Keratinocyte (primary cell): Measurements from ENCODE around the gene BCL2L12.

Source experiments
- EZH2 ChIP-seq: IDR thresholded peaks from one replicate; pipeline ENCODE4 v1.6.1; 2012; ENCODE audit warnings: inconsistent platforms, mild to moderate bottlenecking, low read length, moderate library complexity
- TF ChIP-seq, protein P1 (sequence below), 3 experiments: IDR thresholded peaks in 1 of 3; conservative IDR thresholded peaks in 1 of 3; optimal IDR thresholded peaks in 1 of 3; 2 replicates in 2 of 3; 3 replicates in 1 of 3; pipeline versions ENCODE3 to v1.5.1; 2011; ENCODE audit warnings: low read length in 3 of 3, mild to moderate bottlenecking in 3 of 3, moderate library complexity in 2 of 3, control low read depth in 1 of 3, inconsistent platforms in 1 of 3; ENCODE audit not compliant: insufficient read depth in 2 of 3; ENCODE audit errors: extremely low read depth in 1 of 3

DNA sequence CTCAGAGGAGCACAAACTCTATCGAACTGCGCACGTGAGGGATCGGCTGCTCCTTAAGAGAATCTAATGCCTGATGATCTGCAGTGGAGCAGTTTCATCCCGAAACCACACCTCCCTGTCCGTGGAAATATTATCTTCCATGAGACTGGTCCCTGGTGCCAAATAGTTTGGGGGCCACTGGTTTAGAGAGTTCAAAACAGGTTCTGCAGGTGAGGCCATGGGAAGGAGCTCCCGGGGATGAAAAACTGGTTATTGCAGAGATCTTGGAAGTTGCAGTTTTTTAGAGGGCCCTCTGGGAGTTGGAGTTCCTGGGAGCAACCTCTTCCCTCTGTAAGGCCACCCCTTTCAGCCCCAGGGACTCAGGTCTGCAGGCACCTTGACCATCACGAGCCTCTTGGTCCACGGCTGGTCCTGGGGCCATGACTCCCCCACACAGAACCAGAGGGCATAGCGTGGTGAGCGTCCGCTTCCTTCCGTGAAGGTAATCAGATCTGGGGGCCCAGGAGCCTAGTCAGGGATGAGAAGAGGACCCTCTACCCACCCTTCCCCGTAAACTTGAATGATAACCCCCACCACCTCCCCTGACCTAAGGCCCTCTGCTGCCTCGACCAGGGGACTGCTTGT lies 5.3 kb upstream of the BCL2L12 start:
- TF ChIP-seq, protein P1, sequence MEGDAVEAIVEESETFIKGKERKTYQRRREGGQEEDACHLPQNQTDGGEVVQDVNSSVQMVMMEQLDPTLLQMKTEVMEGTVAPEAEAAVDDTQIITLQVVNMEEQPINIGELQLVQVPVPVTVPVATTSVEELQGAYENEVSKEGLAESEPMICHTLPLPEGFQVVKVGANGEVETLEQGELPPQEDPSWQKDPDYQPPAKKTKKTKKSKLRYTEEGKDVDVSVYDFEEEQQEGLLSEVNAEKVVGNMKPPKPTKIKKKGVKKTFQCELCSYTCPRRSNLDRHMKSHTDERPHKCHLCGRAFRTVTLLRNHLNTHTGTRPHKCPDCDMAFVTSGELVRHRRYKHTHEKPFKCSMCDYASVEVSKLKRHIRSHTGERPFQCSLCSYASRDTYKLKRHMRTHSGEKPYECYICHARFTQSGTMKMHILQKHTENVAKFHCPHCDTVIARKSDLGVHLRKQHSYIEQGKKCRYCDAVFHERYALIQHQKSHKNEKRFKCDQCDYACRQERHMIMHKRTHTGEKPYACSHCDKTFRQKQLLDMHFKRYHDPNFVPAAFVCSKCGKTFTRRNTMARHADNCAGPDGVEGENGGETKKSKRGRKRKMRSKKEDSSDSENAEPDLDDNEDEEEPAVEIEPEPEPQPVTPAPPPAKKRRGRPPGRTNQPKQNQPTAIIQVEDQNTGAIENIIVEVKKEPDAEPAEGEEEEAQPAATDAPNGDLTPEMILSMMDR (optimal IDR thresholded peaks at IDR 0.05 in 1 of 3, IDR thresholded peaks at IDR 0.05 in 1 of 3, conservative IDR thresholded peaks at IDR 0.05 in 1 of 3; ENCODE audit: extremely low read depth in 1 of 3, insufficient read depth in 2 of 3, low read length in 3 of 3), result no peak
- TF ChIP-seq EZH2, result no peak
